GM21529 (cell line): ENCODE results near the gene OR12D1.

ENCODE experiments used
- ATAC-seq: cut with Tn5 transposase; IDR thresholded peaks from one replicate; pipeline ENCODE4 v1.9.1; 2021; ENCODE audit not compliant: unreplicated experiment

Gene OR12D1

DNA sequence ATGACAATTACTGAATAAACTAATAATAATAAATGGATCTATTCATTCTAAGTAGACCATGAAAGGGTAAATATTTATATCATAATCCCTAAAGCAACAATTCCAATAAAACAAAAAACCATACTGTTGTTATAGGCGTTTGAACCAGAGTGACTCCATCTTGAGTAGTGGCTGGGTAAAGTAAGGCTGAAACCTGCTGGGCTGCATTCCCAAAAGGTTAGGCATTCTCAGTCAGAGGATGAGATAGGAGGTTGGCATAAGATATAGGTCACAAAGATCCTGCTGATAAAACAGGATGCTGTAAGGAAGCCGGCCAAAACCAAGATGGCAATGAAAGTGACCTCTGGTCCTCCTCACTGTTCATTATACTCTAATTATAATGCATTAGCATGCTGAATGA lies 50.6 kb downstream of the OR12D1 start:
- ATAC-seq = no peak

DNA sequence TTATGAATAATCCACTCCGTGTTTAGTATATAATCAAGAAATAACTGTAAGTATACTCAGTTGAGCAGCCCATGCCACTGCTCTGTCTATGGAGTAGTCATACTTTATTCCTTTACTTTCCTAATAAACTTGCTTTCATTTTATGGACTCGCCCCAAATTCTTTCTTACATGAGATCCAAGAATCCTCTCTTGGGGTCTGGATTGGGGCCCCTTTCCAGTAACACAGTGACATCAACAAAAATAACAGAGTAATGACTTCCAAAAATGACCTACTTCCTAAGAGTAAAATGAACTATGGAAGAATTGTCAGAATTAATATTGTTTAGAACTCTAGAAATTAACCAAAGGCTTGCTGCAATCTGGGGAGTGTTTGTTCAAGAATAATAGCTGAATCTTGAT lies 51.1 kb downstream of the OR12D1 start:
- ATAC-seq = no peak

DNA sequence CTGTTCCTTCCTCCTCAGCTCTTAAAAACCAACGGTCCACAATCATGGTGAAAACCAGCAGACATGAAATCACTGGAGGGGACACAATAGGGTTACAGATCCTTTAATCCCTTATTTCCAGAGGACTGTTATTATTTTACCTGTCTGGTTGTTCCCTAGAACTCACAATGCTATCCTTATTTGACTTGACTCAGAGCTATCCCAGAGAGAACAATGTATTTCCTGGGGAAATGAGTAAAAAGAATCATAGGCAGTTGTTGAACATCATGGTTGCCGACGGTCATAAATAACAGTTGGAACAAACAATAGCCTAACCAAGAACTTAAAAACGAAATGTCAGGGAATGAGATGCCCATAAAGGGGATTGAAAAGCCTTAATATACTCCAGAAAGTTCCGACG lies 51.5 kb downstream of the OR12D1 start:
- no peak for ATAC-seq
